GM12878 (cell line): ENCODE results near the gene EYS.

Experiments
- BHLHE40 ChIP-seq, 2 experiments: fragments of 450-650 bp in 1 of 2; IDR thresholded peaks; 2 replicates each; pipeline ENCODE4 v1.6.1; 2011 to 2017; ENCODE audit warnings: low read depth in 2 of 2, borderline replicate concordance in 1 of 2, improper control_type of control experiment in 1 of 2, low read length in 1 of 2, mild to moderate bottlenecking in 1 of 2
- CTCF ChIP-seq, 3 experiments: IDR thresholded peaks in 2 of 3; conservative IDR thresholded peaks in 1 of 3; 2 replicates each; pipeline ENCODE4 v1.5.1; 2011; ENCODE audit warnings: low read depth in 3 of 3, low read length in 3 of 3, mild to moderate bottlenecking in 3 of 3, control low read depth in 2 of 3, moderate library complexity in 2 of 3, inconsistent platforms in 1 of 3, mixed read lengths in 1 of 3; ENCODE audit not compliant: control insufficient read depth in 2 of 3, insufficient read depth in 1 of 3; ENCODE audit errors: extremely low read depth in 1 of 3
- ELK1 ChIP-seq: IDR thresholded peaks from 2 replicates; pipeline ENCODE4 v1.6.1; 2012; ENCODE audit warnings: low read depth, low read length, improper control_type of control experiment
- EP300 ChIP-seq, 2 experiments: fragments of 150-350 bp in 1 of 2; IDR thresholded peaks; 2 replicates each; pipeline ENCODE4 v1.6.1; 2011 to 2012; ENCODE audit warnings: low read depth in 2 of 2, low read length in 2 of 2, borderline replicate concordance in 1 of 2, improper control_type of control experiment in 1 of 2, inconsistent platforms in 1 of 2; ENCODE audit not compliant: control insufficient read depth in 1 of 2
- EZH2 ChIP-seq: IDR thresholded peaks from 2 replicates; pipeline ENCODE4 v1.6.1; 2012; ENCODE audit warnings: low read depth, mild to moderate bottlenecking, control low read depth, inconsistent platforms, low read length, borderline replicate concordance; ENCODE audit not compliant: control insufficient read depth
- FOXM1 ChIP-seq: IDR thresholded peaks from 2 replicates; pipeline ENCODE4 v1.6.1; 2012; ENCODE audit warnings: low read depth, mild to moderate bottlenecking, inconsistent platforms, low read length, moderate library complexity
- GABPA ChIP-seq: IDR thresholded peaks from 2 replicates; pipeline ENCODE4 v1.6.1; 2014; ENCODE audit warnings: antibody characterized with exemption, low read depth, mild to moderate bottlenecking, inconsistent platforms
- MTA2 ChIP-seq: fragments of 450-650 bp; IDR thresholded peaks from 2 replicates; pipeline ENCODE4 v1.6.1; 2016; ENCODE audit warnings: low read depth, mild to moderate bottlenecking, moderate library complexity
- NFYA ChIP-seq: IDR thresholded peaks from 2 replicates; pipeline ENCODE4 v1.6.1; 2011; ENCODE audit warnings: low read depth, mild to moderate bottlenecking, low read length, improper control_type of control experiment, borderline replicate concordance
- NRF1 ChIP-seq: conservative IDR thresholded peaks from 2 replicates; pipeline ENCODE4 v1.6.1; 2011; ENCODE audit warnings: mild to moderate bottlenecking, low read depth, low read length, improper control_type of control experiment
- POLR2A ChIP-seq: IDR thresholded peaks from 2 replicates; pipeline ENCODE4 v1.6.1; 2011; ENCODE audit warnings: low read depth, mild to moderate bottlenecking, low read length
- TCF7 ChIP-seq: IDR thresholded peaks from 2 replicates; pipeline ENCODE4 v1.6.1; 2014; ENCODE audit warnings: antibody characterized with exemption, borderline replicate concordance
- YY1 ChIP-seq: IDR thresholded peaks from 2 replicates; pipeline ENCODE4 v1.6.1; 2011; ENCODE audit warnings: low read depth, mild to moderate bottlenecking, low read length

GRCh38 chr6:64930681-64931080 is 776.3 kb downstream of the EYS start:
- no peak for TF ChIP-seq EZH2
- no peak for TF ChIP-seq TCF7
- no peak for TF ChIP-seq EP300 (IDR thresholded peaks at IDR 0.05; ENCODE audit: borderline replicate concordance in 1 of 2, control insufficient read depth in 1 of 2, low read depth in 2 of 2, low read length in 2 of 2)
- TF ChIP-seq MTA2 = no peak
- no peak for TF ChIP-seq FOXM1
- TF ChIP-seq ELK1 = no peak
- TF ChIP-seq NRF1 = no peak
- TF ChIP-seq YY1 = no peak
- no peak for TF ChIP-seq CTCF (IDR thresholded peaks at IDR 0.05 in 2 of 3, conservative IDR thresholded peaks at IDR 0.05 in 1 of 3; ENCODE audit: control insufficient read depth in 2 of 3, extremely low read depth in 1 of 3, insufficient read depth in 1 of 3, low read depth in 3 of 3, low read length in 3 of 3)
- no peak for TF ChIP-seq GABPA
- no peak for TF ChIP-seq POLR2A
- TF ChIP-seq BHLHE40 (IDR thresholded peaks at IDR 0.05; ENCODE audit: borderline replicate concordance in 1 of 2, low read depth in 2 of 2, low read length in 1 of 2) = no peak
- TF ChIP-seq NFYA = no peak
